ENCODE measurements around the gene STAP2.

STAP2 gene

DNA sequence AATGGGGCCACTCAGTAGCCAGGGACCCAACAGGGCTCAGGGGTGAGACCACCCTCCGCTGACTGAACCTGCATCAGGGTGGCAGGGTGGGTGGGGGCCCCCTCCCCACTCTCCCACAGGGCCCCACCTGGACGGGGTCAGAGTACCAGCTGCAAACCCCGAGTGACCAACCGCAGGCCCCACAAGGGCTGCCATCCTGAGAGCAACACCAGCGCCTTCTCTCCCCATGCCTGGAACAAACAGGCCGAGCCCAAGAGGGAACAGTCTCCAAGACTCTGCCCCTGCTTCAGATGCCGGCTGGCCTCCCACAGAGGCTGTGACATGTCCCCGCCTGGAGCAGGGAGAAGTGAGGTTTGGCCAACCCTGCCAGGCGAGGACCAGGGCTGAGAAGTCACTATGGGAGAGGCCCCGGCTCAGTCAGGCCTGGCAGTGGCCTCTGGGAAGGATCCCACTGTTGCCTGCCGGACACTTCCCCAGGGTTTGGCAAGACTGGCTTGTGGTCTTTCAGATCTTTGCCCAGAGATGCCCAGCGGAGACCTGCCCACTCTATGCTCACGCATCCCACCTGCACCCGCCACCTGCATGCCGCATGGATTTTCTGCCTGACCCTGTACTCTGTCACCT, 31.9 kb upstream of the STAP2 start:
- DNase-seq, result no peak

DNA sequence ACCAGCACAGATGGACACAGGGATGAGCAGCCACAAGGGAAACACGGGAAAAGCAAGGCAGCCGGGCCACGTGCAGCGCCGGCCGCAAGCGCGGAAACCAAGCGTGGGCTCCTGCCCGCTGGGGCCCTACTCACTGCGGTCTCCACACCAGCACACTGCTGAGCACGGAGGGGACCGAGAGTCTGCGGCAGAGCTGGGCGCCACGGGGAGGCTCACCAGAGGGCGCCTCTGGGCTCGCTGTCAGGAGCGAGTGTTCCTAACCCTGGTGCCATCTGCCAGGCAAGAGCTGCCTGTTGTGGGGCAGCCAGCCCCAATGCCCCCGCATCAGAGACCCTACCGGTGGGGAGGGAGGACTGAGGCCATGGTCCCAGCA, 31.2 kb upstream of the STAP2 start:
- DNase-seq, result peak; percentile 67 to 69

DNA sequence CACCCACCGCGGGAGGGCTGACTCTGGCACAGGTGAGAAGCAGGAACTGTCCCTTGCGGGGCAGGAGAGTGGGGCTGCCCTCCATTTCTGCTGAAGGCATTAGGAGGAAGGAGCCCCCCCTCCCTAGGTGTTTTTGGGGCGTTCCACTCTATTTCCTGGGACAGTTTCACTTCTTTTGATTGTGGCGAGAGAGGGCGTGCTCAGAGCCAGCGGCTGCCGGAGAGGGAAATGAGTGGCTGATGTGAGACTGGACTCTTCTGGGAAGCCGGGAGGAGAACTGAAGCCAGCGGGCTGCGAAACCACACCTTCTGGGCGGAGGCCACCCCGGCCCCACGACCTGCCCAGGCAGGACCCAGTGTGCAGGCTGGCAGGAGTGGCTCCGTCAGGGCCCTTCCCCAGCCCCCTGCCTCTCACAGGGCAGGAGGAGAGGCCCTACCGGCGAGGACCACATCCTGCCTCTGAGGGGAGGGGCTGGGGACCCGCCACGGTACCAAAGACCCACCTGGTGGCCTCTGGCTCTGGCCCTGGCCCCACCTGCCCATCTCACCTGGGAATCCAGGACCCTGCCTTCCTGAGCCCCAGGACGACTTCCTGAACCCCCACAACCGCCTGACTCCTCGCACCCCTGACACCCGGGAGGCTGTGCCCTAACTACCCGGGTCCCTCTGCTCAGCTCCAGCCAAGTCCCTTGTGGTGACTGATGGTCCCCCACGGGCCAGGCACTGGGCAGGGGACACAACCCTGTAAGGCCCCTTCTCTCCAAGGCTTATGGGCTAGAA, 30.7 kb upstream of the STAP2 start:
- DNase-seq, result peak; percentile 69 to 76

DNA sequence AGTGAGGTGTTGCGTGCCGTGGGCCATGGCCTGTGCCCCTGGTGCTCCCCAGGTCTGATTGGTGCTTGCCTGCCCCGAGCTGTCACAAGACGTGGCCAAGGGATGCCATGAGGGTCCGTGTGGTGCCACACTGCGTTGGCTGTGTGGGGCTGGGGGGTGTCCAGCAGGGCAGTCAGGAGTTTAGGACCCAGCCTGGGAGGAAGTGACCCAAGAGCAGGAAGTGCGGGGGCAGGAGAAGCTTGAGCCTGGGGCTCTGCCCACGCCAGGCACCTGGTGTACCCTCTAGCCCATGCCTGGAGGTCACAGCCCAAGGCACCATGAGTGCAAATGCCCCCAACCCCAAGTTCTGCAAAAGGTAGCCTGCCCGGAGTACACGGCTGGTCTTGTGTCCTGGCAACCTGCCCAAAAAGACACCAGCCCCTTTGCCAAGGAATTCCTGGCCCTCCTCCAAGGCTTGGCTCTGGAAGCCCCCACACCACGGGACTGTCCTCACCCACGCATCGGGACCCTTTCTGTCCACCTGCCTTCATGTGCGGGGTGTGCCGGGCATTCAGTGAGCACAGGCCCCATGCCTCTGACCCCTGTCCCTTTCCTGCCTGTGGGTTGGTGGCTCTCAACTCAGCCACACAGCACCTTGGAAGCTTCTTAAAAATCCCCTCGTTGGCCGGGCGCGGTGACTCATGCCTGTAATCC, 29.6 kb upstream of the STAP2 start:
- DNase-seq, result peak in 1 of 2 donors; percentile 88

DNA sequence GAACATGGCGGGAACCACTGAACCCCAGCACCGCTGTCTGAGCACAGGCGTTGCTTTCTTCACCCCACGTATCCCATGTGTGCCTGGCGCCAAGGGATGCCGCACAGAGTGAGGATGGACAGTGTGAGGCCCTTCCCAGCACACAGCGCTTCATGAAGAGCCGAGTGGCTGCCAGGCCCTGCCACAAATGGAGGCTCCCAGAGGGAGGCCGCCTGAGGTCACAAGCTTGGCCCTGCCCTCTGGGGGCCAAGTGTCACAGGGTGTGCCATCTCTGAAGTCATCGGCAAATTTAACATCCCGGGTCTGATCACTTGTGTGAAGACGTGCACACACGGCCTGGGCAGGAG, 29.1 kb upstream of the STAP2 start:
- no peak for DNase-seq

DNA sequence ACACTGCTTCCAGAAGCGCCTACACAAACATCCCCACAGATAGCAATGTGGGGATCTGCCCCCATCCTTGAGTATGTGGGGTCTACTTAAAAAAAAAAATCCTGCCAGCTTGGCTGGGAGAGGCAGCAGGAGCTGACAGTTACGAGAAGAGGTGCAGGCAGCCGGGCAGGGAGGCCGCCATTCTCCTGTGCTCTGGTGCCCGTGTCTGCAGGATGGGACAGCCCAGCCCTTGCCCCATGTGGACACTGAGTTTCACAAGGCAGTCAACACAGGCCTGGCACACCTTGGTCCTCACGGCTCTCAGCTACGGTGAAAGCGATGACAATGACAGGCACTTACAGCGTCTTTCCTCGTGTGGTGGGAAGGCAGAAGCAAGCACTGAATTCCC, 28.7 kb upstream of the STAP2 start:
- DNase-seq, result no peak

DNA sequence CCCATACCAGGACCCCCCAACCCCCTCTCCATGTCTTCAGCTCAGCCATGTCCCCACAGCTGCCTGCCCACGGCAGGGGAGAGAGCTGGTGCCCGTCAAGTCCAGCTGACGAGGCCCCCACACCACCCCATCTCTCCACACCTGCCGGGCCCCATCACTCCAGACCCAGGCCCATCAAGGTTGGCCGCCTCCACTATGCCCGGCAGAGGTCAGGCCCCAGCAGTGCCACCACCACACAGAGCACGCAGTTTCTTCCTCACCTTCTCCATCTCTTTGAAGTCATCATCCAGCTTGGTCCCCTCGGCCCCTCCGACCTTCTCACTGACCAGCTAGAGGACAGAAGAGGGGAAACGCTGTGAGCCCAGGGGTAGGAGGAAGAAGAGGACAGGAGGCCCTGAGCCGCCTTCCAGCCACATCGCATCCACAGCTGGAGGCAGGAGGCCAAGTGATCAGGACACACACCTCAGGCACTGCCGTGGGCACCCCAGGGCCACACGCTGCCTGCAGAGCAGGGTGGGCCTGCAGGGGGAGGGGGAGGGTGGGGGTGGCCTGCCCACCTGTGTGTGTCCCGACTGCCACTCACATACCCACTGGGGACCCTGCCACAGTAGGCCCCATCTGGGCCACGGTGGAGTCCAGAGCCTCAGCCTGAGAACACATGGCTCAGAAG, 28.2 kb upstream of the STAP2 start:
- no peak for DNase-seq

DNA sequence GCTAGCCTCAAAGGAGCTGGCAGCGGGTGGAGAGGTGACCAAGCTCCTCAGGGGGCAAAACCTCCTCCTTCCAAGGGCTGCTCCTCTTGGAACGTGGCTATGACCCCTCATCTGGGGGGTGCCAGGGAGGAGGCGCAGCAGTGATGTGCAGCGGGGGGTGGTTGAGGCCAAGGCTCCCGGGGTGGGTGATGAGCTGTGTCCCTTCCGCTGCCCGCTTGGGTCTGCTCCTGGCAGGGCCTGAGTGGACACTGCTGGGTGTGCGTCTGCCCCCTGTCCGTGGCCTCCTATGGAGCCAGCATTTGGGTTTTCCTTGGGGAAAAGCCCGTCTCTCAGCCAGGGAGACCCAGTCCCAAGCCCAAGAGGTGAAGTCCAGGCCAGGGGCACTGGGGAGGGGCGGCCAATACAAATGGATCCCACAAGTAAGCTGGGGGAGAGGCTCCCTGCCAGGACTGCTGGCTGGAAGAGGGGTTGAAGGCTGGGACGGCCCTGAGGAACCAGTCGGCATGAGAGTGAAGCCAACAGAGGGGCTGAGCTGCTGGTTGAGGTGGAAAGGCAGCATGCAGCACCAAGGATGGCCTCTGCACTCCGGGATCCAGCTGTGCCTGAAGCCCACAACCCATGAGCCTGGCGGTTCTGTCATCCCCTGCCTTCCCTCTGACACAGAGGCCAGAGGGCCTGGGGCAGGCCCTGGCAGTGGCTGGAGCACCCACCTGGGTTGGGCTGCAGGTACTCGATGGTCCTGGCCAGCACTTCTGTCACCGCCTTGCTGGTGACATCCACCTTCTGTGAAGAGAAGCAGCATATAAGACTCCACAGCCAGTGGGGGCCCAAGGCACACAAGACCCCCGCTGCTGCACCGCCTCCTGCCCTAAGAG, 27.4 kb upstream of the STAP2 start:
- DNase-seq, result no peak

DNA sequence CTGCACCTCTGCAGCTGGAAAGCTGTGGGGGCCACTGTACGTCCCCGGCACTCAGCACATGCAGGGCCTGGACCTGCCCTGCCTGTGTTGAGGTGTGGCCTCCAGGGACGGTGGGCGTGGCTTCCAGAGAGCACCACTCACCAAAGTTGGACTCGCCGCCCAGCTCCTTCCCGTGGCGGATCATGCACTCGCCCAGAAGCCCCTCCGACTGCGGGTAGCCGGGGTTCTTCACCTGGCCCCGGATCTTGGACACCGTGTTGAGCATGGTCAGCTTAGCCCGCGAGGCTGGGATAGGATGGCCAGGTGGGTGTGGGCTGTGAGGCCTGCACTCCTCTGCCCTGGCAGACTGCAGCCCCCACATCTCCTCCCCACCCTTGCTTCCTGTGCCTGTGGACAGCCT, 26.7 kb upstream of the STAP2 start:
- no peak for DNase-seq

DNA sequence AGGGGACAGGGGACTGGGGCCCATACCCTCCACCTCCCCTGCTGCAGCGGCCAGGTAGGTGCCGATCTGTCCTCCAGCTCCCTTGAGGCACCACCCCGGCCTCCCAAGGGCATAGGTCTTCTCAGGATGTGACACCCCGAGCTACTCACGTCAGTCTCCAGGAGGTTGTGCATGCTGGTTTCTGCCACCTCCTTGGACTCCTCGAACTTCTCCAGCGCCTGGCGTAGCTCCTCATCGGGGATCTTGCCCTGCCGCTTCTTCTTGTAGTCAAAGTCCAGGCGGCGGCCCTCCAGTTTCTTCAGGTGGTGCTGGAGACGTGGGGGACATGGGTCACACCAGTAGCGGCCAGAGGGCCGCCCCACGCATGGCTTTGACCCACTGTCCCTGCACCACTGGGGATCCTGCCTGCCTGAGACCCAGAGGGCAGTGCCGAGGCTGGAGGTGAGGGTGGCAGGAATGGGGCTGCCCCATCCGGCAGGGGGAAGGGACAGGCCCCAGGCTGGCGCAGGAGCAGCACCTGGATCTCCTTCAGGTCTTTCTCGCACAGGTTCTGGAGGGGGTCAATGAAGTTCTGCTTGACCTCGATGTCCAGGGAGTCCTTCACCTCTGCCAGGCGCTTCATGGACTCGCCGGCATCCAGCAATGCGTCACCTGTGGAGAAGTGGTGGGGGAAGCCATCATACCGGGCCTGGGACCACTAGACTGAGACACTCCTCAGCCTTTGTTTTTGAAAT, 25.1 kb upstream of the STAP2 start:
- no peak for DNase-seq

DNA sequence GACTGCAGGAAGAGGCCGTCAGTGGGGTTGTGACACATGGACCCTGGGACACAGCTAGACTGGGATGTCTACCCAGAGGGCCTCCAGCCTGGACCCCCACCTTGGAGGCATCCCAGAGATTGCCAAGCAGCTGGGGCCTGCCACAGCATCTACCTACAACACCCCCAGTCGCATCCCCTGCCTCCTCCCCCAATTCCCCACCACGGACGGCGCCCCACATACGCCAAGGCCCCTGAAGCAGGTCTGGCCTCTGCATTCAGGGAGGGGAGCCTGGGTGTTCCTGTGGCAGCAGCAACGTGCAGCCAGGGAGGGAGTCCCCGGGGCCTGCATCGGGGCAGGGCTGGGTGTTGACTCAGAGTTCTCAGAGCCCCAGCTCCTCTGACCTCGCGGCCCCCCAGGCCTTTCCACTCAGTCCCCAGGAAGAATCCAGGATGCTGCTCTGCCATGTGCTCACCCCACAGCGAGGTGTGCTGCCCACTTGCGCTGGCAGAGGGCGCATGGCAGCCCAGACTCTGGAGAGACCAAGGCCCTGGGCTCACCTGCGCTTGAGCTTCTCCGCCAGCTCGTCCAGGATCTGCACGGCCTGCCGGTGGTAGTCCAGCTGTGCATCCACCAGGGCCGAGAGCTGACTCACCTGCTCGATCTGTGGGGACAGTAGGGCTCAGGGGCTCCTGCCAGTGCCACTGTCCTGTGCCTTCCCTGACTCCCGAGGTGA, 24.4 kb upstream of the STAP2 start:
- no peak for DNase-seq

DNA sequence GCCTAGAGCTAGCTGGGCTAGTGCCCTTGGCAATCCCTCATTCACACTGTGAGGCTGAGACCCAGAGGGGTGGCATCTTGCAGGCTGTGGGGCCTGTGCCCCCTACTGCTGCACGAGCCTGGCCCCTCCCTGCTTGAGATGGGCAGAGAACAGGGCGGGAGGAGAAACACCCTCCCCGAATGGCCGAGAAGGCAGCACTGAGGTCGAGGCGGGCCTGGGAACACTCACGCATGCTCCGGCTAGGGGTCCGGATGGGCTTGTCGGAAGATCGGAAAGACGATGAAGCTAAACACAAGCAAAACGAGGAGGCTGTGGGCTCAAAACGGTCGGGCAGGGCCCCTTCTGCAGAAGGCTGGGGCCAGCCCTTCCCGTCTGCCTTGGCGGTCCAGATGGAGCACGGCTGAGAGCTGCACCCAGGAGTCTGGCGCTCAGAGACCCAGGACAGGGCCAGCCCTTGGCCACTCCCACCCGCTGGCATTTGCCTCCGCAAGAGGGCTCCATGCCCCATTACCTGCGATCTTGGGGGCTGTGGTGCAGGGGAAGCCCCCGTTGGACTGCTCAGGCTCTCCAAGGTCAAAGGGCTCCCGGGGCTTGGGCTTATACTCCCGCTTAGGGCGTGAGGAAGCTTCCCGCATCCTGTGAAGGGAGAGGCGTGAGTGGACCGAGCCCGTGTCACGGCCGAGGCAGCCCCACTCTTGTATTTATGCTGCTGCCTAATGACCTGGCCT, 23.6 kb upstream of the STAP2 start:
- no peak for DNase-seq

DNA sequence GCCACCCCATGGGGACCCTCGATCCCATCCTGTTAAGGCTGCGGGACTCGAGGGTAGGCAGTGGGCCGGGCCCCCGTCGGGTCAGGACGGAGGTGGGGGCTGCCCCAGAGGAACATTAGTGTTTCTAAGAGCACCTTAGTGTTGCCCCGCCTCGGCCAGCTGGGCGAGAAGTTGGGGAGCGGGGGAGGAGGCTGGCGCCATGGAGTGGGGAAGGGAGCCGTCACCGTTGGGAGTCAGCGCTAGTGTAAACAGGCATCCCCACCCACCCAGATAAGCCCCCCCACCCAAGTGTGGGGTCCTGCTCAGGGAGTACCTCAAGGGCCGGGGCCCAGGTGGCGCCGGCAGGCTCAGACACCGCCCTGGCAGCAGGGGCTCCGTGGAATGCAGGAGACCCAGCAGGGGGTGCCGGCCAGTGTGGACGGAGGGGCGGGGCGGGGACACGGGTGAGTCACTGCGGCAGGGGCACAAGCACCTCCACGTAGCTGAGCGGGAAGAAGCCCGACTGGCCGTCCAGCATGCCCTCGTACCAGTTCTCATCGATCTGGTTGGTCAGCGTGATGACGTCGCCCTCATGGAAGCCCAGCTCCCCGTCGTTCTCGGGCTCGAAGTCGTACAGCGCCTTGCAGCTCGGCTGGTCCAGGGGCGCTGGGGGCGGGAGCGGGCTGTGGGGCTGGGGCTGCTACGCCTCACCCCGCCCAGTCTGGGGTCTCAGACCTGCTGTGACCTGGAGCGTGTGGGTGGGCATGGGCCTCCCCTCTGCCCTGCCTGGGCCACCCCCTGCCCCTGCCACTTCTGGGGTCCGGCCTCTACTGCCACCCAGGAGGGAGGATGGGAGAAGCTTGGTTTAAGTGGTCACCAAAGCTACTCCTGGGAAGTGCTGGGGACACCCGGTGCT, 22.8 kb upstream of the STAP2 start:
- DNase-seq, result no peak

DNA sequence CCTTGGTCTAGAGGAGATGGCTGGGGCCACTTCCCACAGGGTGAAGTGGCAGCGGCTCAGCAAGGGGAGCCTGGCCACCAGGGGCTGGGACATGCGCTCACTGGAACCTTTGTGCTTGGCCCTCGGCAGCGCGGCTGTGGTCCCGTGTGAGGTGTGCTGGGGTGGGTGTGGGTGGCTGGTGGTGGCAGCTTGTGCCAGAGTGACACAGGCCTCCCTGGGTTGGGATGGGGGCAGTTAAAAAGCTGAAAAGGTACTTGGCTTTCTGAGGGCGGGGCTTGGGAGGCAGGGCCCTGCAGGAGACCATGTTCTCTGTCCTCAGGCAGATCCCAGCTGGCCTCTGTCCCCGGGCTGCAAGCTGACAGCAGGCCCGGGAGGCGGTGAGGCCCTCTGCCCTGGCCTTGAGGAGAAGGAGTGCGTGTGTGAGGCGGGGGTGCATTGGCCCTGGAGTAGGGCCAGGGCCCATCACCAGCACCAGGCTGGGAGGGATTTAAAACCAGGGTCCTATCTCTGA, 22.1 kb upstream of the STAP2 start:
- no peak for DNase-seq

DNA sequence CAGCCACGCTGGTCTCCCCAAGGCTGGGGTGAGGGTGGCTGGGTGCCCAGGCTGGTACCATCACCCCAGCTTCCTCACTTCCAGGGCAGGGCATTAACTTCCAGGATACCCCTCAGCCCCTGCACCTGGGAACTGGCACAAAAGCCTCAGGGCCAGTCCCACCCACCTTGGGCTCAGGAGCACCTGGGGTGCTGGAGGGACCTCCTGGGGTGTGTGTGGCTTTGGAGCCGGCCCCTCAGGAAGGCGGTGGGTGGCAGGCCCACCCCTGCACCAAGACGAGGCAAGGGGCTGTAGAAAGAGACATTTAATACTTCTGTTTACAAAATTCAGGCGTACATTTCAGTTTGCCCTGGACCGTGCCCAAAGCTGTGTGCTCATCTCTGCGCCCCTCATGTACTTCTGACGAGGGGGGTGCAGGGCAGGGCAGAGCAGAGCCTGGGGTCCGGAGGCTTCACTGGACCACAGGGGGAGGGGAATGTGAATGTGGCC, 21.5 kb upstream of the STAP2 start:
- DNase-seq, result no peak

DNA sequence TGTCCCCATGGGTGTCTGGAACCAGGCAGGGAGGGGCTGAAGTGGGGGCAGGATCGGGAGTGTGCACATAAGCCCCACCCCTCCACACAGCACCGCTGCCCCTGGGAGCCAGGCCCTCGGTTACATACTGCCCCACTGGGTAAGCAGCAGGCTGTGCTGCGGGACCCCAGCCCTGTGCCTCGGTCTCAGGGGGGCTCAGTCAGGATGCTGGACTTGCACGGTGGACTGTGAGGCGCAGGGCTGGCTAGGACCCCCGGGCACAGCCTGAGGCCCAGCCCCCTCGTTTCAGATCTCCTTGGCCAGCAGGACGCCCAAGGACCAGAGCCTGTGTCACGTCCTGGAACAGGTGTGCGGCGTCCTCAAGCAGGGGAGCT, 21.0 kb upstream of the STAP2 start:
- DNase-seq, result no peak

DNA sequence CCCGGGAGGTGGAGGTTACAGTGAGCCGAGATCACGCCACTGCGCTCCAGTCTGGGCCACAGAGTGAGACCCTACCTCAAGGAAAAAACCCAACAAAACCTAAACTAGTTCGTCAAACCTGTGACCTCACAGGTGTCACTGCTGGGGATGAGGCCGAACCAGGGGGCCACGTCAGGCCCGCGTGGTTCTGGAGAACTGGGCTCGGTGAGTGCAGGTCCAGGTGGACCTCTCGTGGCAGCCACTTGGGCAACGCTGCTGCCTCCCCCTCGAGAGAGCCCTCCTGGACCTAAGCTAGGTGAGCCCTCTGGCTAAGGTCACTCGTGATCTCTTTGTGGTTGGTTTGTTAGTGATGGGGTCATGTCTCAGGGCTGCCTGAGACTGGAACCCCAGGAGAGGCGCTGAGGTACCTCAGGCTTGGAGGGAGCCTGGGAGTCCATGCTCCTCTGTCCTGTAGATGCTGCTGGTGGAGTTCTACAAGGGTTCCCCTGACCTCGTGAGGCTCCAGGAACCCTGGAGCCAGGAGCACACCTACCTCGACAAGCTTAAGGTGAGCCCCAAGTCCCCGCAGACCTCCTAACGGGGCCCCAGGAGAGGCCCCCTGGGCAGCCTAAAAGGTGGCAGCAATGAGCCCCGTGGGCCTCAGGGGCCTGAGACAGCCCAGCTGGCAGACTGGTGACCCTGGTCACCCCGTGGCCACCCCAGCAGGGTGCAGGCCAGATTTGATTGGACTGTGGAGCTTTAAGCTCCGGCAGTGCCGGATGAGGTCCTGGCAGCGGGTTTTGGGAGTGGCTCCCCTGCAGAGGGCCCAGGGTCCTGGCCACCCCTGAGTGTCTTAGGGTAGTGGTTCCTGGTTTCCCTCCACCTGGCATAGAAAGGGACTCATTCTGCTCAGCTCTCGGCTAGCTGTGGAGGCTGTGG, 20.3 kb upstream of the STAP2 start:
- DNase-seq, result no peak

DNA sequence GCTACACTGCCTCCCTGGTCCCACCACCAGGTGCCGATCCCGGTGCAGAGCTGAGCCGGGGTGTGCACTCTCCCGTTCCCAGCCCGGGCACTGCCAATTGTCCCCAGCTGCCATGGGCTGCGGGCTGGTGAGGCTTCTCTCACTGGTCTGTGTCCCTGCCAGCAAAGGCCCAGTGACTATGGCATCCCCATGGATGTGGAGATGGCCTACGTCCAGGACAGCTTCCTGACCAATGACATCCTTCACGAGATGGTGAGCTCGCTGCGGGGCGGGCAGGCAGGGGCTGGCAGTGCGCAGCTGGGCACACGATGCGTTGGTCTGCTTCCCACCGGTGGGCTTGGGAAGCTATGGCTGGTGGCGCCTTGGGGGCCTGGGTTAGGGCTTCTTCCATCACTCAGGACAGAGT, 19.3 kb upstream of the STAP2 start:
- DNase-seq, result no peak
